ENCODE measurements around the gene PSAP.
A peak's percentile ranks its signal among the peaks of the same experiment; 100 is the strongest.

Gene PSAP

DNA sequence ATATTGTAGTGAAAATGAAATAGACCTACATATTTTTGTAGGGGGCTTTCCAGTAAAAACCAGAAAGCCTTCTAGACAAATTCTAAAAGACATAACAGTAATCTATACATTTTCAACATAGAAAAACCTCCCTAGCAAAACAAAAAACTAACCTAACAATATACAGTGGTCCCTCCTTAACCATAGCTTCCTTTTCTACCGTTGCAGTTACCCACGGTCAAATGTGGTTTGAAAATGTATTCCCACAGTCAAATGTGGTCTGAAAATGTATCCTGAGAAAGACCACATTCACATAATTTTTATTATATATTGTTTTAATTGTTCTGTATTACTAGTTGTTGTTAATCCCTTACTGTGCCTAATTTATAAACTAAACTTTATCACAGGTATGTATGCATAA is 6.4 kb downstream of the PSAP start:
- DNase-seq (ENCODE audit: low read depth), result no peak

DNA sequence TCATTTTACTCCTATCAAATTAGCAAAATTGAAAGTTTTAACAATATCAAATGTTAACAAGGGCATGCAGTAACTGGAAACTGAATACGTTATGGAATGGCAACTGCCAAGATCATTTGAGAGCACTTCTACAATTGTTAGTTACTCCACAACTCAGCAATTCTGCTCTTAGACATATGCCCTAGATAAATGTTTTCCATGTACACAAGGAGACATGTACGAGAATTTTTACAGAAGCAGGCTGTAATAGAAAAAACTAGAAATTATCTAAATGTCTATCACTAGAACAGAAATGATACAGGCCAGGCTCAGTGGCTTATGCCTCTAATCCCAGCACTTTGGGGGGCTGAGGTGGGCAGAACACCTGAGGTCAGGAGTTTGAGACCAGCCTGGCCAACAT is 7.0 kb downstream of the PSAP start:
- no peak for DNase-seq (ENCODE audit: low read depth)

DNA sequence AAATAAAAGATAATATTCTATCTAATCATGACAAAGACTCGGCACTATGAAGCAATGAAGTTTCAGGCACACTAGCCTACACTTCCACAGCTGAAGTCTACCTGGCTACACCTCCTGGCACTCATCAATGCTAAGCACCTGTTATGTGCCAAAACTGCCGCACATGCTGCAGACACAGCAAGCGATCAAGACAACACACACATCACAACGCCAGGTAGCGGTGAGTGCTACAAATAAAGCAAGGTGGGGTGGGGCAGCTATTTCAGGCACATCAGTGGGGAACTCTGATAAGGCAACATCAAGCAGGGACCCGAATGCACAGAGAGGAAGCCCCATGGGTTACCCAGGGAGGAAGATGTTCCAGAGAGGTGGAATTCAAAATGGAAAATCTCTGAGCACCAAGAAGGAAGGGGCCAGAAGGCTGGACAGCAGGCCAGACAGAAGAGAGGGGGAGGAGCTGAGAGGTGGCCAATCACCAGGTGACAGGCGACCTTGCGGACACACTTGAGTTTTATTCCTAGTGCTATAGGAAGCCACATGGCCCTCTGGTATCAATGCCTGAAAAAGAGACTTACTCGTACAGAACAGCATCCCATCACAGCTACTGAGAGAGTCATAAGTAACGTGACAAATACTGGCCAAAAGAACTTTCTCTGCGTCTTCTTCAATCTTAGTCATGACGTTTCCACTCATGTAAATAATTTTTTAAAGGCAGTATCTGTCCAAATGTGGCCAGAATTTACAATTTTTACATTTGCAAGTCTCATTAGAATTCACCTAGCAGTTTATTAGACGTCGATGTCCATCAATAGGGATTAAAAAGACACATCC is 8.0 kb downstream of the PSAP start:
- DNase-seq (ENCODE audit: low read depth), result no peak

DNA sequence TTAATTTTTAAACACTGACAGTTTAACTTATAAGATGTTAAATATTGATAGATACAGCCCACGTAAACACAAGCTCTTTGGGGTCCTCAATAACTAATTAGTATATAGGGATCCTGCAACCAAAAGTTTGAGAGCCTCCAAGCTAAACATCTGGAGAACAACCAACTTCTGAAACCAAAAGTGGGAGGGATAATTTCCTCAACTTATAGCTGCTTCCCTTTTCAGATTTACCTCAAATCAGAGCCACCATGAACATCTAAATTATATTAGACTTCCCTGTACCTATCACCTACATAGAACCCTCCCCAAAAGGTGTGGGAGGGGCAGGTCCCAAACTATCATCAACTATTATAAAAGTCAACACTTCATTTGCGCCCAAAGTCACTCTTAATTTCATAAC is 8.6 kb downstream of the PSAP start:
- no peak for DNase-seq (ENCODE audit: low read depth)

DNA sequence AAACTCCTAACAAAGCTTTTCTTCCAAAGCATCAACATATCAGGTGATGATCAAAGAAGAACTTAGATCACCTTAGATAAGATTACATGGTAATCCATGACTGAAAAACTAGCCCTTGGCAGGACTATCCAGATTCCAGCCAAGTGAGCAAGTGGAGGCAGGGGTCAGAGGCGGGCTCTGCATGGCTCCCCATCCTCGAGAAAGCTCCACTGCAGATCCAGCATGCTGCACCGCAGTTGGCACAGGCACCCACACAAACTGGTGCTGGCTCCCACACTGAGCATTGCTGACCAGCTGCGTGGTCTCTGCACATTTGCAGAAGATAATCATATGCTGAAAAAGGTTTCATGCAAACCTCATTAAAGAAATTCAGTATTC is 10.1 kb downstream of the PSAP start:
- DNase-seq (ENCODE audit: low read depth), result no peak

DNA sequence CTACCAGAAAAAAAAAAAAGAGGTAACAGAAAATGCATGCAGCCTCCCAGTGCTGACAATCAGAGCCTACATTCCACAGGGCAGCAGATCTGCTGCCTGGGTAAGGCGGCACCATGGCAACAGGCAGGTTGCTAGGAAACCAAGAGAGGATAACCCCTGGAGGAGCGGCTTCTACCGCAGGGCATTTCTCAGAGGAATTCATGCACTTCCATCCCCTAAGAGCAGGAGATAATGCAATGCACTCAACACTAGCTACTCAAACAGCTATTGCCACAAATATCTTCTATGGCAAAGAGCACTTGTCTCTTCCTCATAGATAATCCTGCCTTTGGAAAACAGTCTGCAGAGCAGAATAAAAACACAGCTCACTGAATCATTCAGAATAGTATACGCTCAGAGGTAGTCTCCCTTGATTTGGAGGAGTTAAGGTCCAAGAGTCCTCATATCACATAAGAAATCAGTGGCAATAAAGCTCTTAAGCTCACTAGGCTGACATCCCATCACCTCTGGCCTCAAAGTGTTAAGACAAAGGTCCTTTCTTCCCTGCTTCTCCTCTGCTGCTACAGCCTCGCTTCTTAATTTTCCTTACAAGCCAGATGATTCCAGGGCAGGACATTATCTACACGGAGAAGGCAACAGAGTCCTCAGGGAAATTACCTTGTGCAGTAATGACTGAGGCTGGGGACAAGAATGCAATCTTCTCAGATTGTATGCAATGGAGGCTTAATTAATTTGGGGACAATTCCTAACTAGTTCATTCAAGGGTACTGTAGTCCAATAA is 10.7 kb downstream of the PSAP start:
- peak; percentile 98 for DNase-seq (ENCODE audit: low read depth)

DNA sequence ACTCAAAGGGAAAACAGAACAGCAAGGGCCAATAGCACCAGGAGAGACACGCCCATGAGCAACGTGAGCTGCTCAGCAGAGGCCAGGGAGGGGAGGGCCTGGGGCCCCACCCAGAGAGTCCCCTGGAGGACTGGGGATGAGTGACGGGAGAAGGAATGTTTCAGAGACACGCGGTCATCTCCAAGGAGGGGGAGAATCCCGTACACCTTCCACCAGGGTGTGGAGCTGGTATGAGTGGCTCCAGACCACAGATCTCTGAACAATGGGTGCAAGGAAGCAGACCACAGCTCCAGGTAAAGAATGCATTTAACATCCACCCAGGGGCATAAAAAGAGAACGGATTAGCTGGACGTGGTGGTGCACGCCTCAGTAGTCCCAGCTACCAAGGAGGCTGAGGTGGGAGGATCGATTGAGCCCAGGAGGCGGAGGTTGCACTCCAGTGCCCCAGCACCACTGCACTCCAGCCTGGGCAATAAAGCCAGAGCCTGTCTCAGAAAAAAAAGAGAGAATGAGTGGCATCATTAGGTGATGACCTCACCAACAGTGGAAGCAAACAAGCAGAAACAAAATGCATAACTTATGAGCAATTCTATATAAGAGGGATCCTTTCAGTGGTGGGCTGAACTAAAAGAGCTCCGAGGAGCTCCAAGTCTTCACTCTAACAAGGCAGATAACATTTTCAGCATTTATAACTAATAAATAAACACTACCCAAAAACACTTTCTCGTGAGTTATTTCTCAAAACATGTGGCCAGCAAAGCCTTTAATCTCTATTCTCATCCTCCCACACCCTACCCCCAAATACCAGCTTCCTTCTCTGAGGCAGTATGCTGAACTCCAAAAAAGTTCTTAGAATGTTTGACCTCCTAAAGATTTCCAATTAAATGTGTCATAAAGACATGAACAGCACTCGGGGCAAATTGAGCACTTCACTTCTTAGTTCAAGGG is 12.5 kb downstream of the PSAP start:
- DNase-seq (ENCODE audit: low read depth), result peak; percentile 81

DNA sequence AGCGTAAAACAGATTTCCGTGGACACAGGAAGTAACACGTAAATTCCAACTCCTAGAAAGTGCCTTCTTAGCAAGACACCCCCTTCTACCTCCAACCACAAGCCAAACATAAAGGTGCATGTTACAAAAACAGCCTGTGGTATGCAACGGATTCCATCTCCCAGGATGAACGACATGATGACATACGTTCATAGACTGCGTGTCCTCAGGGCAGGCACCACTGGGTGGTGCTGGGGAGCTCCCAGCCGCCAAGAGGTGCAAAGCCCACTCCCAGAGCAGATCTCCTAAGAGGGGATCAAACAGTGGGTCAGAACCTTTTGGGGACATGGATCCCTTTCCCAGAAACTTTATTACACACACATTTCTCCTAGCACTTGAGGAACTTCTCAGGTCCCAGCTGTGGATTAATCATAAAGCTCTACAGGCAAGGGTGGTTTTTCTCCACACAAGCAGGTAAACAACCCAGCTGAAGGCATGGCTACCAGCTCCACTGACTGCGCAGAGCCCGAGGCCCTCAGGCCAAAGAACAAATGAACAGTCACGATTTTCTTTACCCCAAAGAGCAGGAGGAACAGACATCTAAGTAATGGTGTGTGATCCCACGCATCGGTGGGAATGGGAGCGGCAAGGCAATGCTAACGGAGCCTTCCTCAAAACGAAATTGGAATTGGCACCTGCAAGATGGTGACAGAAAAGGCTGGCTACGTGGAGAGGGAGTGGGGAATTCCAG is 13.8 kb downstream of the PSAP start:
- DNase-seq (ENCODE audit: low read depth), result peak; percentile 55

DNA sequence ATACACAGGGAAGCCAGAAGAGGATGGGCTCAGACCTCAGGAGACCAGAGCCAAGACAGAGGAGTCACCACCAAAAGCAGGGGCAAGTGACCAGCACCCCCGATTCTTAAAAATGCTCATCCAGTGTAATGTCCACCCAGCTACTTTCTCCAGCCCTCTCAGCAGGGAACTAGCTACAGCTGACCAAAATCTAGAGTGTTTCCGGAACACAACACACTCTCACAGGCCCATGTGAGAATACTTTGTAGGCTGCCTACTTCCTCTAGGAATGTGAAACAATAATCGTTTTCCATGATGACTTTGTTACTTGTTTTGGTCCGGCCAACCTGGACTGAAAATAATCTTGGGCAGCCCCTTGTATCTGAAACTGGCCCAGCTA is 14.5 kb downstream of the PSAP start:
- DNase-seq (ENCODE audit: low read depth), result no peak

DNA sequence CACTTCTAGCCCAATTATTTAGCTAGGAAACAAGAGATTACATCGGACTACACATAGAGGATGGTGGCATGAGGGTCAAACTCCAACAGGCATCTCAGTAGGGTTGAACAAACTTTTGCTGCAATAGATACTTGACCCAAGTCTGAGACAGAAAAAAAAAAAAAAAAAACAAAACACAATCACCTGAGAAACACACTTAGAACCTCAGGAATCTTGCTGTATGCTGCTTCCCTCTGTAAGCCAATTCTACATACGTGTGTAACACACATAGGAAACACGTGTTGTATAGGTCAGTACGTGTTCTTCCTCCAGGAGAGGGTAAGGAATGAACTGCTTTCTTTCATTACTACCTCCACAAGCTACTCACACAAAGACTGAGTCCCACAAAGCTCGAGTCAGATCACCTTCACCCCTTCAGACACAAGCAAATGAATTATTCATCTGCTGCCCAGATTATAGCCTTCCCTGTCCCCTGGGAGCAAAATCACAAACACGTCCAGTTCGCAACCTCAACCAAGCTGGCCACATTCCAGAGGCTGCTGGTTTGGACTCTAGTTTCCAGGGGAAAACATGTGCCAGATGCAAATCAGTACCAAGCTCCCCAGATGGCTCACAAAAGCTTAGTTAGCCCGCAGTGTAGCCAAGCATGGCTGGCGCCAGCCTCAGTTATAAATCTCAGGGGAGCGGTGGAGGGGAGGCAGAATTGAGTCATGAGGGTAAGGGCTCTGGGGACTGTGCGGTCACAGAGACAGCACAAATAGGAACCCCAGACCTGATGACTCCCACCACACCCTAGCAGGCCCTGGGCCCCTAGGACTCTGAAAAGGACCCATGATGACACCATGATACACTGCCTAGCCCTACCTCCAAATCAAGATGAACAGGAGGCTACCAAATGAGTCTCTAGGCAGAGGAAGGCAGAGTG is 15.1 kb downstream of the PSAP start:
- DNase-seq (ENCODE audit: low read depth), result peak; percentile 76

DNA sequence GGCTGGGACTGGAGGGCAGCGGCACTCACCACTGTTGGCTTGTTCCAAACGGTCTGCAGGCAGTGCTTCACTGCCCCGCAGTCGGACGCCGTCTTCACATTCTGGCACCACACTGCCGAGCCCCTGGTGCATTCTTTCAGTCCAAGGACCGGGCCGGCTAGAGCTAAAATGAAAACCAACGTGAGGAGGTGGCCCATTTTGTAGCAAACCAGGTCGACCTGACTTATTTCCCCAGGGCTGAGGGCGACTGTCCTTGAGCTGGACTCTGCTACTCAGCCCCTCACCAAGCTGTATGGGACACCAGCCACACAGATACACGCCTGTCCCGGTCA is 16.7 kb downstream of the PSAP start:
- DNase-seq (ENCODE audit: low read depth), result no peak

DNA sequence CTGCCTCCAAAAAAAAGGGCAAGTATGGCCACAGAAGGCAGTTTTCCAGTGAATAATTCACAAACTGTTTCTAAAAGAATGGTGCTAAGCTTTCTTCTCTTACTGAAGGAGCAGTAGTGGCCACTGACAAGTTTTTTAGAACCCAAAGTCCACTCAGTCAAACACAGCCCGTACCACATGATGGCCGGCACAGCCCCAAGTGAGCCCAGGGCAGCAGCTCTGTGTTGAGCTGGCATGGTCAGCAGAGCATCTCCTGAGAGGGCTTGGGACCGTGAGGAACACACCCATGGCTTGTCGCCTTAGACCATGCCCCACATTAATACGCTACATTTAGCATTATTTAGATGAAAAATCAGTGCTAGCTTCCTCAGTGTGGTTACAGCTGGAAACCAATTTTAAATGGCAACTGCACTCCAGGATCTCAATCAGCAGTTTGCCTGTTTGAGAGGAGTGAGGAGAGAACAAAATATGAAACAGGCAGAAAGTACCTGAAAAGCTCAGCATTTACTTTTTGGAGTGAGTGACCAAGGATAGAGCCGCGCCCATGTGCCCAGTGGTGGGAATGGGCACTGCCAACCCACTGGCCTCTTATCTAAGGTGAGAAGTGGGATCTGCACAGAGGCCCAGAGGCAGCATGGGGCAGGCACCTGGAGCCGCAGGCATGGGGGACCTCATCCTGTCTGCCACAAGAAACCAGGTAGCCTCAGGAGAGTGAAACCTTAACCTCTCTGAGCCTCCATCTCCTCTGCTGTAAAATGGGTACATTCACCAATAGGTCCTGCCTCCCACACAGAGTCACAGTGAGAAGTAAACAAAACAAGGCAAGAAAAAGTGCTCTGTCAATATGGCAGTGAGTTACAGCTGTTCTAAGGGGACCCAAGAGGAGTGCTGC is 17.4 kb downstream of the PSAP start:
- DNase-seq (ENCODE audit: low read depth), result no peak

DNA sequence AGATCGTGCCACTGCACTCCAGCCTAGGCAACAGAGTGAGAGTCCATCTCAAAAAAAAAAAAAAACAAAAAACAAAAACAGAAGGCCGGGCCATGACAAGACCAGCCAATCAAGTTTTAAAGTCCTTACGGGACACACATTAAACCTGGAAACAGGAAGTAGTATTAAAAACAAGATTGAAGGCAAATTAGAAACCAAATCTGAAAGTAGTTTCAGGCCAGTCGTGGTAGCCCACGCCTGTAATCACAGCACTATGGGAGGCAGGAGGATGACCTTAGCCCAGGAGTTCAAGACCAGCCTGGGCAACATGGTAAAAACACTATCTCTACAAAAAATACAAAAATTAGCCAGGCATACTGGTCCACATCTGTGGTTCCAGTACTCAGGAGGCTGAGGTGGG is 18.1 kb downstream of the PSAP start:
- DNase-seq (ENCODE audit: low read depth), result no peak

DNA sequence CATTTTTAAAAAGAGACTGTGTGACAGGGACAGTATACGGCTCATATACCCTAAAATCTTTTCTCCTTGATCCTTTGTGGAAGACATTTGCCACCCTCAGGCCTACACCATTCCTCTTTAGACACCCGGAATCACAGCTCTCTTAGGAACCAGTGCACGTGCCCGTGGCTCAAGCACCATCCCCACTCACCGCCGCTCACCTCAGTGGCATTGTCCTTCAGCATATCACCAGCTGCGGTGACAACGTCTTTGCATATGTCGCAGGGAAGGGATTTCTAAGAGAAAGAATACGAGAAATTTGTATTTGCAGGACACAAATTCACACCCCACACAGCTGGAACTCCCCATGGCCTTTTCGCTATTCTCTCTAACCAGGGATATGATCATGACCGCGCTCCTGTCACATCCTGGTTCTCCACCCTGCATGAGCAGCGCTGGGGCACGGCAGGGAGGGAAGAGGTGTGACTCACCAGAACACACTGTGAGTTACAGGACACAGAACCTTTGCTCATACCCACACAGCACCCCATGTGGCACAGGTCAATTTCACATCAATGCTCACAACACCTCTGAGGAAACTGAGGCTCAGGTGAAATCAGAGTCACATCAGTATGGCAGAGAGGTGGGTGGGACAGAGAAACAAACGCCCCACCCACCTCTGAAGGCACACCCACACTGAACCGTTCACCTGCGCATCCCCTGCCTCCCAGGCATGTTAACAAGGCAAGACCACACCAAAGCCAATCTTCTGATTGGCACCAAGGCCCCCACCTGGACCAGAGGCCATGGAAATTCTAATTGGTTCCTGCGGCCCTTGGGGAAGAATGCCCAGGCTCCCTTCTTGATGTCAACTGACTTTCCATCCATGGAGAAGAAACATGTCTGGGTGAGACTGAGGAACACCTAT is 19.2 kb downstream of the PSAP start:
- peak; percentile 68 for DNase-seq (ENCODE audit: low read depth)

DNA sequence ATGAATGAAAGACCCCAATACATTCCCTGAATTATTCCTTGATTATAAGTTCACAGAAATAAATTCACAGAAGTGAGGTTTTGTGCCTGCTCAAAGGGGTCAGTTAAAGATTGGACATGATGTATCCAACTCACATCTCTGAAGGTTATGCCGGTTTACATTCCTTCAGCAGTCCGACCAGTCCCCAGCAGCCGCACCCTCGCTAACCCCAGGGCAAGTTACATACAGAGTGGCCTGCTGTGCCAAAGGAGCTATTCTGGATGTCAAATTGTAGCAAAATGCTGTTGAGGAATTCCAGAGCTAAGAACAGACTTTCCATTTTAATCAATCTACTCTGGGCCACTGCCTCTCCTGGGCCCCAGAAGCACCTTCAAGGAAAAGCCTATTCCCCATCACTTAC is 20.3 kb downstream of the PSAP start:
- no peak for DNase-seq (ENCODE audit: low read depth)

DNA sequence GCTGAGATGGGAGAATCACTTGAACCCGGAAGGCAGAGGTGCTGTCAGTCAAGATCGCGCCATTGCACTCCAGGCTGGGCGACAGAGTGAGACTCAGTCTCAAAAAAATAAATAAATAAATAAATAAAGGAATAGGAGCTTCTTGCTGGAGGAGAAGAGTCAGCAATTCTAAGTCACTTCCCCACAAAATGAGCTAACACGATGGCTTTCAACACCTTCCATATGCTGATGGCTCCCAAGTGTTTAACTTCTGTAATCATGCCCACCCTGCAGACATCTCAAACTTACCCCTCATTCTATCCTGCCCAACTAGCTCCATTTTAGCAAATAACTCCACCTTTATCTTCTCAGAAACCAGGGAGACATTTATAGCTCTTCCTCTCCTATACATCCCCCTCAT is 21.2 kb downstream of the PSAP start:
- DNase-seq (ENCODE audit: low read depth), result no peak

DNA sequence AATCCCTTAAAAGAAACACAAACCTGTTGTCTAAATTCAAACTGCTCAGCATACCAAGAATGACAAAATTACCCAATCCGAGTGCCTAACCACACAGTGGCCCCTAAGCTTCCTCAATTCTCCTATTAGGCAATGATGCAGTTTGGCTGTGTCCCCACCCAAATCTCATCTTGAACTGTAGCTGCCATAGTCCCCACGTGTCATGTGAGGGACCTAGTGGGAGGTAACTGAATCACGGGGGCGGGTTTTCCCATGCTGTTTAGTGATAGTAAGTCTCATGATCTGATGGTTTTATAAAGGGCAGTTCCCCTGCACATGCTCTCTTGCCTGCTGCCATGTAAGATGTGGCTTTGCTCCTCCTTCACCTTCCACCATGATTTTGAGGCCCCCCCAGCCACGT is 21.9 kb downstream of the PSAP start:
- peak; percentile 31 for DNase-seq (ENCODE audit: low read depth)

DNA sequence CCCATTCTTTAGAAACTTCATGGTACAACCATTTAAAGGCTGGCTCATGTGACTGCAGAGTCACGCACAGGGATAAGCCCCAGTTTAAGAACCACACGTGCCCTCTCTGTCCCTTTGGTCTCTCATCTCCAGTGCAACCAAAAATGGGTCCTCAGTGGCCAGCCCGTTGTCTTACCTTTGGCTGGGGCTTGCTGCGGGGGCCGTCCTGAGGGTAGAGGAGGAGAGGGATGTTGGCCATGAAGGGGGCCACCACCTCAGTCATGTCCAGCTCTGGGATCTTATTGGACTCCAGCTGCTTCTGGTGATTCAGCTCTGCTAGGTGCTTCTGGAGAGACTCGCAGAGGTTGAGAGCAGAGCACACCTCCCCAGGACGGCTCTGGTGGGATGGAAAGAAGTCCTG is 22.3 kb downstream of the PSAP start:
- no peak for DNase-seq (ENCODE audit: low read depth)

DNA sequence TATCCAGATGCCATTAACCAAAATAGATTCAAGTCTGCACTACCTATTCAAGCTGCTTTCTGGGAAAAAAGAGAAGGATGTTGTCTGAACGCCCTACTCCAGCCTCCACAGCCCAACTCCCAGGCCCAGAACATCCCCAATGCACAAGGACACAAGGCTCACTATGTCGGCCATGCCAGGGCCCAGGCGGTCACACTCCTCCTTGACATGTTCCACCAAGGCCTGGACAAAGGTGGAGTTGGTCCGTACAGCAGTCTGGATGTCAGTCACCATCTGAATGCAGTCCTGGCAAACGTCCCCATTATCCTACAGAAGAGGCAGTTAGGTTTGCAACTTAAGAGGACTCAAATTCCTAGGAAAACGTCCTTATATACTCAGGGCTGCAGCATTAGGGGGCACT is 23.2 kb downstream of the PSAP start:
- DNase-seq (ENCODE audit: low read depth), result no peak
